CD4-positive, alpha-beta T cell (primary cell): Measurements from ENCODE around the gene GALNT11. TPM values are rescaled to one million over a fixed set of nuclear protein-coding genes. Genes with fewer than 3 reads are reported as not detected.
A peak's percentile ranks its signal among the peaks of the same experiment; 100 is the strongest.

ENCODE experiments used
- ATAC-seq: fragments of 200-7000 bp; cut with Tn5 transposase; one replicate; pipeline ENCODE4 v1.10.0; 2022; ENCODE audit warnings: mild to moderate bottlenecking; ENCODE audit not compliant: poor library complexity
- CTCF ChIA-PET: fragments of 350-600 bp; sonication (Branson Sonifier 250); formaldehyde crosslinking; loops from one replicate; lab custom pipeline; 2021; ENCODE audit warnings: antibody characterized with exemption, inconsistent platforms; lab: Charles Lee
- POLR2A ChIA-PET: fragments of 350-600 bp; sonication (Branson Sonifier 250); formaldehyde crosslinking; loops from one replicate; lab custom pipeline; 2021; ENCODE audit warnings: antibody characterized with exemption, inconsistent platforms; lab: Charles Lee
- DNase-seq, 14 experiments: peaks; one replicate each; pipeline ENCODE4 v3.0.0-alpha.2; 2013 to 2020; ENCODE audit warnings: mixed read lengths in 2 of 14
- H3K27ac ChIP-seq, 2 donors: one replicate each; pipeline versions ENCODE4 v1.5.1 to v1.7.0; 2013; ENCODE audit warnings: low read length in 2 of 2, low read depth in 1 of 2, mild to moderate bottlenecking in 1 of 2
- H3K27me3 ChIP-seq, 2 experiments: 1 replicate in 1 of 2; 2 replicates in 1 of 2; pipeline versions ENCODE4 v1.6.1 to v1.7.0; 2013; ENCODE audit warnings: low read length in 2 of 2, control low read depth in 1 of 2, mild to moderate bottlenecking in 1 of 2, moderate library complexity in 1 of 2; ENCODE audit not compliant: insufficient read depth in 2 of 2, control insufficient read depth in 1 of 2
- H3K36me3 ChIP-seq: one replicate; pipeline ENCODE4 v1.6.1; 2013; ENCODE audit warnings: low read length, control low read depth; ENCODE audit not compliant: insufficient read depth
- H3K4me1 ChIP-seq: one replicate; pipeline ENCODE4 v1.6.1; 2013; ENCODE audit warnings: low read length, control low read depth; ENCODE audit not compliant: insufficient read depth
- H3K4me3 ChIP-seq: one replicate; pipeline ENCODE4 v1.5.1; 2013; ENCODE audit warnings: mild to moderate bottlenecking, low read length, moderate library complexity
- H3K9me3 ChIP-seq, 2 experiments: 1 replicate in 1 of 2; 2 replicates in 1 of 2; pipeline versions ENCODE4 v1.6.1 to v1.7.0; 2013; ENCODE audit warnings: low read length in 2 of 2, mild to moderate bottlenecking in 2 of 2, control low read depth in 1 of 2, moderate library complexity in 1 of 2; ENCODE audit not compliant: control insufficient read depth in 1 of 2, insufficient read depth in 1 of 2
- H3K27ac Mint-ChIP-seq: one replicate; pipeline ENCODE4 v1.8.0; 2020; ENCODE audit warnings: mixed read lengths
- H3K27me3 Mint-ChIP-seq: one replicate; pipeline ENCODE4 v1.8.0; 2021; ENCODE audit warnings: mixed read lengths
- H3K36me3 Mint-ChIP-seq: one replicate; pipeline ENCODE4 v1.8.0; 2021; ENCODE audit warnings: low read depth, mixed read lengths
- H3K4me1 Mint-ChIP-seq: one replicate; pipeline ENCODE4 v1.8.0; 2021; ENCODE audit warnings: low read depth, mixed read lengths
- H3K4me3 Mint-ChIP-seq: one replicate; pipeline ENCODE4 v1.8.0; 2020; ENCODE audit warnings: mild to moderate bottlenecking, mixed read lengths
- H3K9me3 Mint-ChIP-seq: one replicate; pipeline ENCODE4 v1.8.0; 2020; ENCODE audit warnings: mixed read lengths
- CTCF ChIP-seq: fragments of 200-600 bp; IDR thresholded peaks from one replicate; pipeline ENCODE4 v1.8.0; 2022; ENCODE audit warnings: antibody characterized with exemption, mild to moderate bottlenecking
- intact Hi-C, 2 experiments: fragments of 100-400 bp; cut with DNase I in 1 of 2; cut with micrococcal nuclease in 1 of 2; formaldehyde crosslinking; loops; one replicate each; pipeline versions ENCODE4 v1.15.1 to v1.9.0; 2023 to 2025; cut with DNase I, micrococcal nuclease
- polyA plus RNA-seq, 2 donors: library from polyadenylated mRNA; unstranded; fragments of 120-200 nt; gene quantifications; one replicate each; pipeline ENCODE4 v1.2.1, GENCODE V29; 2013
- total RNA-seq, 174 experiments: library from RNA in 2 of 174; stranded (reverse) in 2 of 174; gene quantifications; one replicate each; pipeline ENCODE4 v1.2.3 and lab custom pipeline; 2021 to 2026

The GALNT11 gene
- total RNA-seq (10 to 100 TPM; 20.7 to 22.2 TPM), total RNA-seq (lab: John Stamatoyannopoulos, UW) (28.5 to 64.0 (median 37.7) reads per million in 172 experiments)
- 27.2 TPM for polyA plus RNA-seq (2013, experiment 1 of 2)
- polyA plus RNA-seq (2013, experiment 2 of 2), result 28.4 TPM

DNA sequence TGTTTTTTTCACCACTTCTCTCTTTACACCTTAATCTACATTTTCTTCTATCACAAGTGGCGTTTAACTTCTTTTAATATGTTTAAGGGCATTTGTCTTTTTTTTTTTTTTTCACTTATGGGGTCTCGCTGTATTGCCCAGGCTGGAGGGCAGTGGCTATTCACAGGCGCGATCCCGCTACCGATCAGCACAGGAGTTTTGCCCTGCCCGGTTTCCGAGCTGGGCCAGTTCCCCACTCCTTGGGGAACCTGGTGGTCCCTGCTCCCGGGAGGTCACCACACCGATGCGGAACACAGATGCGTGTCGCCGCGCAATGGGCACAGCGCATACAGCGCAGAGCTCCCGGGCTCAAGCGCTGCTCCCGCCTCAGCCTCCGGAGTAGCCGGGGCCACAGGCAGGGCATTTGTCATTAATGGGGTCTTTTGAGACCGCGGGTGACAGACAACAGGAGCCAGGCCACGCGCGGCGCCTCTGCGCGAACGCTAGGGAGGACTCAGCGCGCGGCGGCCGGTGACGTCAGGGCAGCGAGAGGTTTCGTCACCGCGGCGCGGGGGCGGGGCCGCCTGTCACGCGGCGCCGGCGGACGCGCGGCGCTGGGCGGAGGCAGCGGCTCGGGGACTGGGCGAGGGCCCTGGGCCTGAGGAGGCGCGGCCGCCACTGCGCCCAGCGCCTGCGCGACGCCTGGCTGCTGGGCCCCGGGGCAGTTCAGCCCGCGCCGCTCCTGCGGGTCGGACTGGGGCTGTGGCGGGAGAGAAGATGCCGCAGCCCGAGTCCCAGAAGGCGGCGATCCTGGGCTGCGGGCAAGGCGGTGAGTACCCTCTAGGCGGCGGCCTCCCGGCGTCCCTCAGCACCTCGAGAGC, at the start of gene GALNT11:
TSS of gene GALNT11 (plus strand) at position 598 of the 860 bp plus-strand sequence. CDS start 68,554 bp downstream, outside the sequence.
- Mint-ChIP-seq H3K27me3 (no peaks in the 10 kb centered on the region), H3K4me3 (peak within 1 kb of the TSS; percentile 96), H3K27ac (peak within 1 kb of the TSS; percentile 96), H3K36me3 (peaks cover 34% of the 10 kb centered on the region), H3K4me1 (peaks cover 42% of the 10 kb centered on the region), H3K9me3 (no peaks in the 10 kb centered on the region)
- Histone ChIP-seq H3K36me3 (no peaks in the 10 kb centered on the region), H3K27me3 (no peaks in the 10 kb centered on the region), H3K27ac (peak within 1 kb of the TSS in 1 of 2 donors; percentile 82), H3K4me1 (peaks cover 30% of the 10 kb centered on the region), H3K4me3 (peak within 1 kb of the TSS; percentile 96), H3K9me3 (no peaks in the 10 kb centered on the region)
- ChIA-PET POLR2A (interaction anchor here (0.6 to 1.9 kb wide), 3 partner anchors 50 to 119 kb away, joined by 3 to 15 read pairs (median 4); no protein-coding TSS in a partner anchor), CTCF (interaction anchor here (1.3 kb wide), 1 partner anchor 119 kb away, joined by 3 read pairs; no protein-coding TSS in a partner anchor)
- ATAC-seq (peak; percentile 92), DNase-seq (peak; percentile 72 to 96 (median 82))
- intact Hi-C loops, result loop anchor here (1.0 to 5.0 kb wide), 4 partner anchors 119 to 652 kb away; partner anchors contain the start of genes PRKAG2 (in 1 of the 2) and XRCC2 (in 1 of the 2)
- TF ChIP-seq CTCF, result no peak

- Histone ChIP-seq H3K27me3 (no peaks in the 10 kb centered on the region), H3K9me3 (no peaks in the 10 kb centered on the region), H3K27ac (no peak overlapping the region), H3K36me3 (no peaks in the 10 kb centered on the region), H3K4me3 (no peak overlapping the region), H3K4me1 (no peaks in the 10 kb centered on the region)
- ChIA-PET POLR2A (no interaction called here), CTCF (no interaction called here)
- H3K36me3 Mint-ChIP-seq, result no peaks in the 10 kb centered on the region
- H3K27me3 Mint-ChIP-seq, result no peaks in the 10 kb centered on the region
- no peaks in the 10 kb centered on the region for H3K4me1 Mint-ChIP-seq
- H3K4me3 Mint-ChIP-seq, result no peak overlapping the region
- DNase-seq (no peak), ATAC-seq (no peak)
- TF ChIP-seq CTCF, result no peak
- H3K9me3 Mint-ChIP-seq, result no peaks in the 10 kb centered on the region
- no peak overlapping the region for H3K27ac Mint-ChIP-seq
- intact Hi-C loops, result no loop called here
These were observed 46.9 kb upstream of the GALNT11 start for GRCh38 chr7:151978616-151979015.

- CTCF ChIA-PET, result no interaction called here
- POLR2A ChIA-PET, result no interaction called here
- Mint-ChIP-seq H3K27ac (no peak overlapping the region), H3K4me3 (no peak overlapping the region), H3K4me1 (no peaks in the 10 kb centered on the region), H3K27me3 (no peaks in the 10 kb centered on the region), H3K9me3 (no peaks in the 10 kb centered on the region), H3K36me3 (no peaks in the 10 kb centered on the region)
- no peaks in the 10 kb centered on the region for H3K9me3 ChIP-seq
- no peak for DNase-seq
- no peaks in the 10 kb centered on the region for H3K27me3 ChIP-seq
- TF ChIP-seq CTCF, result no peak
- intact Hi-C loops, result no loop called here
- no peaks in the 10 kb centered on the region for H3K4me1 ChIP-seq
- no peak for ATAC-seq
- no peak overlapping the region for H3K4me3 ChIP-seq
- no peaks in the 10 kb centered on the region for H3K36me3 ChIP-seq
- H3K27ac ChIP-seq, result no peak overlapping the region
These were observed 44.3 kb upstream of the GALNT11 start for GRCh38 chr7:151981223-151981622.
